OCI-LY7 (cell line): ENCODE measurements around the gene CFAP107. TPM values are rescaled to one million over a fixed set of nuclear protein-coding genes. Genes with fewer than 3 reads are reported as not detected.

Experiments
- BruUV-seq: library from RNA; stranded (reverse); fragments of 400-500 nt; replicated peaks from 2 replicates; lab custom pipeline; 2021; lab: Mats Ljungman, UMichigan
- CTCF ChIA-PET: fragments of 300-600 bp; sonication (Branson Sonifier 250); formaldehyde crosslinking; loops from one replicate; lab custom pipeline; 2022; ENCODE audit warnings: antibody characterized with exemption; ENCODE audit not compliant: unreplicated experiment; lab: Charles Lee
- POLR2A ChIA-PET: fragments of 300-600 bp; sonication (Branson Sonifier 250); formaldehyde crosslinking; loops from one replicate; lab custom pipeline; 2022; ENCODE audit warnings: antibody characterized with exemption; lab: Charles Lee
- DNase-seq: peaks from one replicate; pipeline ENCODE4 v3.0.0-alpha.2; 2015; ENCODE audit warnings: low spot score
- H2AFZ ChIP-seq: fragments of 200-600 bp; sonication (generic), shearing (Covaris generic); 2 replicates; pipeline ENCODE4 v1.6.1; 2014; ENCODE audit warnings: mild to moderate bottlenecking, antibody characterized with exemption, low read length, moderate library complexity
- H3K27ac ChIP-seq: fragments of 200-600 bp; sonication (generic); 2 replicates; pipeline ENCODE4 v1.5.1; 2014; ENCODE audit warnings: mixed run types, low read depth, mild to moderate bottlenecking, moderate library complexity, low read length, inconsistent platforms; ENCODE audit not compliant: poor library complexity, severe bottlenecking
- H3K36me3 ChIP-seq: fragments of 200-600 bp; sonication (generic); 2 replicates; pipeline ENCODE4 v1.6.1; 2014; ENCODE audit warnings: mild to moderate bottlenecking, antibody characterized with exemption, low read length, moderate library complexity, mixed read lengths; ENCODE audit not compliant: insufficient read depth
- H3K4me1 ChIP-seq: fragments of 200-600 bp; sonication (generic); 2 replicates; pipeline ENCODE4 v1.5.1; 2014; ENCODE audit warnings: mild to moderate bottlenecking, low read length; ENCODE audit not compliant: insufficient read depth, poor library complexity, severe bottlenecking
- H3K4me2 ChIP-seq: fragments of 200-600 bp; sonication (generic); 2 replicates; pipeline ENCODE4 v1.6.1; 2014; ENCODE audit warnings: mild to moderate bottlenecking, low read length
- H3K4me3 ChIP-seq: fragments of 200-600 bp; sonication (generic); 2 replicates; pipeline ENCODE4 v1.5.1; 2014; ENCODE audit warnings: mild to moderate bottlenecking, low read depth, low read length; ENCODE audit not compliant: poor library complexity, severe bottlenecking
- H3K79me2 ChIP-seq: fragments of 200-600 bp; sonication (generic); 2 replicates; pipeline ENCODE4 v1.6.1; 2016; ENCODE audit warnings: low read depth, mild to moderate bottlenecking, low read length, moderate library complexity, mixed read lengths; ENCODE audit not compliant: insufficient read depth
- H3K9me2 ChIP-seq: fragments of 200-600 bp; sonication (generic); 2 replicates; pipeline ENCODE4 v1.6.1; 2016; ENCODE audit warnings: mild to moderate bottlenecking, low read length, mixed read lengths; ENCODE audit not compliant: insufficient read depth
- H3K9me3 ChIP-seq: fragments of 200-600 bp; sonication (generic); 2 replicates; pipeline ENCODE4 v1.6.1; 2014; ENCODE audit warnings: mild to moderate bottlenecking, mixed run types, low read length, mixed read lengths
- H4K20me1 ChIP-seq: fragments of 200-600 bp; sonication (generic); 2 replicates; pipeline ENCODE4 v1.6.1; 2014; ENCODE audit warnings: mild to moderate bottlenecking, antibody characterized with exemption, low read length, moderate library complexity, mixed read lengths; ENCODE audit not compliant: insufficient read depth
- CTCF ChIP-seq: fragments of 200-600 bp; sonication (generic); conservative IDR thresholded peaks from 2 replicates; pipeline ENCODE4 v1.5.1; 2014; ENCODE audit warnings: mild to moderate bottlenecking, antibody characterized with exemption, low read length, moderate library complexity, mixed read lengths
- EZH2phosphoT487 ChIP-seq: fragments of 200-600 bp; sonication (generic); IDR thresholded peaks from 2 replicates; pipeline ENCODE4 v1.6.1; 2018; ENCODE audit warnings: low read depth, borderline replicate concordance, mild to moderate bottlenecking, mixed run types, antibody characterized with exemption, low read length, moderate library complexity, mixed read lengths
- intact Hi-C: fragments of 100-400 bp; cut with micrococcal nuclease; formaldehyde crosslinking; loops from one replicate; pipeline ENCODE4 v1.10.0; 2022; ENCODE audit not compliant: unreplicated experiment
- total RNA-seq, 2 experiments: library from RNA; depleted of rRNA in 1 of 2; stranded (reverse); fragments of >200 nt in 1 of 2; shearing (Covaris generic) in 1 of 2; gene quantifications; 2 replicates each; pipeline ENCODE4 v1.2.3, GENCODE V29; 2014 to 2022

The CFAP107 gene
- total RNA-seq, 2 experiments from 2014 or later = not detected

- no peak overlapping the region for H3K4me2 ChIP-seq
- POLR2A ChIA-PET = no interaction called here
- H3K4me3 ChIP-seq = no peak overlapping the region
- H3K36me3 ChIP-seq = no peaks in the 10 kb centered on the region
- no peaks in the 10 kb centered on the region for H3K9me2 ChIP-seq
- CTCF ChIA-PET = no interaction called here
- H3K9me3 ChIP-seq = no peaks in the 10 kb centered on the region
- no peak overlapping the region for H3K27ac ChIP-seq
- H3K79me2 ChIP-seq = no peaks in the 10 kb centered on the region
- H2AFZ ChIP-seq = no peak overlapping the region
- no peaks in the 10 kb centered on the region for H4K20me1 ChIP-seq
- intact Hi-C loops = no loop called here
- TF ChIP-seq EZH2phosphoT487 = no peak
- TF ChIP-seq CTCF = no peak
- BruUV-seq = no TSS peak
- no peaks in the 10 kb centered on the region for H3K4me1 ChIP-seq
- no peak for DNase-seq
These were observed 28.9 kb downstream of the CFAP107 start for GRCh38 chr1:12774801-12775345.

GRCh38 chr1:12775443-12775842, 29.4 kb downstream of the CFAP107 start:
- TF ChIP-seq EZH2phosphoT487 (no peak), CTCF (no peak)
- Histone ChIP-seq H2AFZ (no peak overlapping the region), H3K36me3 (no peaks in the 10 kb centered on the region), H3K4me3 (no peak overlapping the region), H4K20me1 (no peaks in the 10 kb centered on the region), H3K79me2 (no peaks in the 10 kb centered on the region), H3K4me1 (no peaks in the 10 kb centered on the region), H3K27ac (no peak overlapping the region), H3K9me3 (no peaks in the 10 kb centered on the region), H3K4me2 (no peak overlapping the region), H3K9me2 (no peaks in the 10 kb centered on the region)
- CTCF ChIA-PET = no interaction called here
- no TSS peak for BruUV-seq
- no peak for DNase-seq
- intact Hi-C loops = no loop called here
- POLR2A ChIA-PET = no interaction called here

GRCh38 chr1:12776801-12777557, 31.0 kb downstream of the CFAP107 start:
- no peaks in the 10 kb centered on the region for H3K9me2 ChIP-seq
- H3K36me3 ChIP-seq = no peaks in the 10 kb centered on the region
- no peak overlapping the region for H3K27ac ChIP-seq
- no peaks in the 10 kb centered on the region for H3K9me3 ChIP-seq
- CTCF ChIA-PET = no interaction called here
- no TSS peak for BruUV-seq
- H3K4me2 ChIP-seq = no peak overlapping the region
- no peak for DNase-seq
- no peak for TF ChIP-seq EZH2phosphoT487
- no peak for TF ChIP-seq CTCF
- POLR2A ChIA-PET = no interaction called here
- intact Hi-C loops = no loop called here
- H3K79me2 ChIP-seq = no peaks in the 10 kb centered on the region
- no peaks in the 10 kb centered on the region for H3K4me1 ChIP-seq
- H3K4me3 ChIP-seq = no peak overlapping the region
- H2AFZ ChIP-seq = no peak overlapping the region
- H4K20me1 ChIP-seq = no peaks in the 10 kb centered on the region
